Stimulated activated CD8-positive, alpha-beta memory T cell treated with anti-CD3 and anti-CD28 coated beads, Interleukin-4, amount 100 ng/mL, for 1 hour (primary cell): Measurements from ENCODE around the gene CMSS1.

Source experiments
- DNase-seq, 2 donors: peaks; one replicate each; pipeline ENCODE4 v3.0.0-alpha.2; 2020; ENCODE audit warnings: low read depth in 2 of 2, low spot score in 1 of 2

The CMSS1 gene

DNA sequence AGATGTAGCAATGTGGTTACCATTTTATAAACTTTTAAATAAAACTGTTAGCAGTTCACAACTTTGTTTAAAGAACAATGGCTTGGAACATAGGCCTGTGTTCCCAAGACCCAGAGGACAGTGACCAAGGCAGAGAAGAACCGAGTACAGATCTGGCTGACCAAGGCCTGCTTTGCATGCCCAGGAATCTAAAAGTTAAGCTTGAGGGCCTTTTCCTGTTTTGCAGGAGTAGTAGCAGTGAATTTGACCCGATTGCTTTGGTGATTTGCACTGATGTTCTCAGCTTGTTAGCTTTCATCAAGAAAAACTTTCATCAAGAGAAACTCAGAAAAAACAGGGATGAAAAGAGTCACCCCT is 286.8 kb downstream of the CMSS1 start:
- no peak for DNase-seq

DNA sequence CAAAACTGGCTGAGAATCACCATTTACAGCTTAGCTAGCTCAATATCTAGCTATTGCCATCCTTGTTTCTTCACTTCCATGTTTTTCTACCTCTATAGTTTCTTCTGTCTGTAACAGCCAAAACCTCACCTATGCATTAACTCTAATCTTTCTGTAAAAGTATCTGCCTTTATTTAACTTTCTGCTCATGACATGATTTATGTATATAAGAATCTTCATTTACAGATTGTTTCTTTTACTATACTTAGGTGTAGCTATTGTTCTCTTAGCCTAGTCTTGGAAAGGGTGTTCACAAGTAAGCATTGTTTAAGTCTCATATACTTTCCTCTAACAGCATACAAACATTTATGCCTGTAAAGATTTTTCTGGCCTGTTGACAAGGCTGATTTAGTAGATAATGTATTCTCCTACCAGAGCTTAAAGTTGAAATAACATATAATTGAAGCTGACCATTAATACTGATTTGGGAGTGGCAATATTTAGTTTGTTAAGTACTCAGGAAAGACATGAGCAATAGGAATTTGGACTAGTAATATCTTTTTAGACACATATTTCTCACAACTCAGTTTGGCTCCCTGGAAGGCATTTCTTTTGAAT is 287.3 kb downstream of the CMSS1 start:
- DNase-seq = no peak

DNA sequence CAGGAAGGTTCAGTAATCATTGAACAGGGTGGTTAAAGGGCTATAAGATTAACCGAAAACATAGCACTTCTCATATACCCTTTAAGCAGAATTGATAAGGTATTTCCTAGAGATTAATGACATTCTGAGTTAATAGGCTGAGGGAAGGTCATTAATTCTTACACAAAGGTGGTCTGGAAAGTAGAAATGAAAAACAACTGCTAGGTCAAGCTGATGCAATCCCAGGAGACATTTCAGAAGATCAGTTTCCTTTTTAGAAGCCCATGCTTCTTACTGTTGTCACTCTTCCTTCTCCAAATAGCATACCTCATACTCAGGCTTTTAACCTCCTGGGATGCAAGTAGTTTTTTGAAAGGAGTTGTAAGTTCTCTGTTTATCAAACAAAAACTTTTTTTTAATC is 287.8 kb downstream of the CMSS1 start:
- no peak for DNase-seq

DNA sequence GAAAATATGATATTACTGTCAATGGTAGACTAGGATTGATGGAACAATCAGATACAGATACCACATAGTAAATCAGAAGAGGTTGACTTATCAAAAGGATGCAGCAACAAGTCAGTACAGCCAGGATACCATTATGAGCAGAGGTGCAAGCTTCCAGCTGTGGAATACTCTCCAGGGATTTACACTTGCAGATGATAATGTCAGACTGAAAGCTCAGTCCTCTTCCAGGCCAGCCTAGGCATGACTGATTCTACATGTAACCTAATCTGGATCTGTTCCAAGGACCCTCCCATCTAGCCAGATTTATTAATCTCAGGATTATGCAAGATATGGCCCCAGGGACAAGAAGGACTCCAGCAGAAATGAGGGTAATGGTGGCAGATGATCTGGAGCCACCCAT is 288.4 kb downstream of the CMSS1 start:
- DNase-seq = no peak

DNA sequence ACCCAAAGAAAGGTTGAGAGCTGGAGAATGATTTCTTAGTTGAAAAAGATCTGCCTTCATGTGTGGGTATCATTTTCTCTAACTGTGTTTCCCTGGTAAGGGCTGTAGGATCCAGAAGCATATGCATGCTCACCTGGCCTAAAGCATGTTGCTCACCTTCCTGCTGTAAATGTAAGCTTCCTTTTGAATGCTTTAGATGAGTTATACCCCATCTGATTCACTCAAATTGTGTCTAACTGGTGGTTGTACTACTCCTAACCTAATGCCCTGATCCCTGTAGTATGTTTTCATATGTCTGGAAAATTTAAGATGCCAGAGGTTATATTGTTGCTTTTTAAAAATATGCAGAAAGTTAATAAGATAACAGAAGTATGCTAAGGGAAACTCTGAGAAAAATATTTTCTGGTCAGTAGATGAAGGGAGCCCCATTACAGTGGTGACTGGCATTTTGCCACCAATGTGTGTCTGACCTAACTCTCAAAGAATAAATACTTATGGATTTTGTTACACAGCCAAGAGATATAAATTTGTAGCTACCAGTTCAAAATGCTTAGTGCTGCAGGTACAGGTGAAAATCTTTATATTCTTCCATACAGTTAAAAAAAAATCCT is 289.0 kb downstream of the CMSS1 start:
- DNase-seq = no peak

DNA sequence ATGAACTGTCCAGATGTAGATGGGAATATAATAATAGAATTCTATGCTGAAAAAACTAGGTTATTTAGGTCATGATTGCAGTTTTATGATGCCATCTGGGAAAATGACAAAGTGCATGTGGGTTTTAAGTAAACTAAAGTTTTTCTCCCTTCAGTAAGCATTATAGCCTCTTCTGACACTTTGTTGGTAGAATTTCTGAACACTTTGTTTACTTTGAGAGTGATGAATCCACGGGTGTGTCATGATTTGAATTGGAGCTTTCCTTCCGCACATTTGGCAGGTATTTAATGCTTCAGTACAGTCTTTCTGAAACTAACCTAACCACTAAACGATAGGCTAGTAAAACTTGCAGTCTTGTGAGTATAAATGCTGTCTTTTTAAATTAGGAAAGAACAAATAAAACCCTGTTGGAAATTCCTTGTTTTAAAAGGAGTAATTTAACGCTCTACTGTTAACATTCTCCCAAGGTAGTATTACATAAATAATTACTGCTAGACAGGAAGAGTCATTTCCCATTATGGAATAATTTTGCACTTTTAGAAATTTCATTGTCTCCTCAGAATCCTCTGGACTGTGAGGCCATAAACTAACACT is 289.7 kb downstream of the CMSS1 start:
- DNase-seq = no peak

DNA sequence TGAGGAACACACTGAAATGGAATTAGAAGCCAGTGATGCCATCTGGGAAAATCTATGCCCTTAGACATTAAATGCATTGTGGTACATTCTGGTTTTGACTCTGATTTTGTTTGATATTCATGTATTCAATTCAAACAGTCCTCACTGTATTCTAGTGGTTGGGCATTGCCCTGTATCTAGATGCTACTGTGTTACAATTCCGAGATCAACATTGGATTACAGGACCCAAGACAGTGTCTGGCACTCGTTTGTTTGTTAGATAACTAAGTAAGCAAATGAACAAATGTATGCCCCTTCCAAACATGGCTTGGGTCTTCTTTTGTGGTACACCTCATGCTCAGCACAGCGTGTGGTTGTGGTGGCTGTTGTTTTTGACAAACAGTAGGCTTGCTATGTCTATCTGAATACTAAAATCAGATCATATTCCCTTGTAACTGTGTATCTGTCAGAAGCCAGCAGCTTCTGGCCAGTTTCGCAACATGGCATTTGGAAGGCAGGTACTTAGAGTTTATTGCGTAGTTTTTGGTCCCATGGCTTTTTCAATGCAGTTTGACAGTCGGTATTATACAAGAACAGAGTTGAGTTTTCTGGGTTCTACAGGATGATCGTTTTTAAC is 290.9 kb downstream of the CMSS1 start:
- DNase-seq = no peak

DNA sequence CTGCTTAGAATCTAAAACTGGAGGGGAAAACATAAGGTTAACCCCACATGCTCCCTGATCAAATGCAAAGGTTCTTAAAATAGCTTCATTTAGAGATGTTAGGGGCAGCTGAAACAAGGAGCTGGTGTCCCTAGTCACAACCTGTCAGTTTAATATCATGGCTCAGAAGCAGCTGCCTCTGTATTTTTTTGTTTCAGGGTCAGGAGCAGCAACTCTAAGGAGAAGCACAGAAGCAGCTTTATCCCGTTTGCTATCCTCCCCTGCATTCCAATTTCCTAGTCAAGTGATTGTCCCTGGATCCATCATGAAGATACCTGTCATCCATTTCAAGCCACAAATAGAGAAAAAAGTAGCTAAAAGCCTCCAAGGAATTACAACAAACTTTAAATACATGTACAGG is 292.5 kb downstream of the CMSS1 start:
- no peak for DNase-seq

DNA sequence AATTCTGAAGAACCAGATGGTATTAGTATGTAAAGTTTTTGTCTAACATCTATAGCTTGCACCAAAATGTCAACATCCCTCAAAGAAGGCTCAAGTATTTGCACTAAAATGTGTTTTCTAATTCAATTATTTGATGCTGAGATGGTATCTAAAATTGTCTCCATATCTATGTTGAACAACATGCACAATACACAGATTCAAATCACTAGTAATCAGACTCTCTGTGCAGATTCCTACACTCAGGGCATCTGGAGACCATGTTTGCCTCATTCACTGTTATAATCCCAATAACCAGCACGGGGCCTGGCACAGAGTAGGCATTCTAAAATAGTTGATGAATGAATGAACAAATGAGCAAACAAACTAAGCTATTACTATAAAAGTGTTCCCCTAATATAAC is 294.1 kb downstream of the CMSS1 start:
- DNase-seq = no peak

DNA sequence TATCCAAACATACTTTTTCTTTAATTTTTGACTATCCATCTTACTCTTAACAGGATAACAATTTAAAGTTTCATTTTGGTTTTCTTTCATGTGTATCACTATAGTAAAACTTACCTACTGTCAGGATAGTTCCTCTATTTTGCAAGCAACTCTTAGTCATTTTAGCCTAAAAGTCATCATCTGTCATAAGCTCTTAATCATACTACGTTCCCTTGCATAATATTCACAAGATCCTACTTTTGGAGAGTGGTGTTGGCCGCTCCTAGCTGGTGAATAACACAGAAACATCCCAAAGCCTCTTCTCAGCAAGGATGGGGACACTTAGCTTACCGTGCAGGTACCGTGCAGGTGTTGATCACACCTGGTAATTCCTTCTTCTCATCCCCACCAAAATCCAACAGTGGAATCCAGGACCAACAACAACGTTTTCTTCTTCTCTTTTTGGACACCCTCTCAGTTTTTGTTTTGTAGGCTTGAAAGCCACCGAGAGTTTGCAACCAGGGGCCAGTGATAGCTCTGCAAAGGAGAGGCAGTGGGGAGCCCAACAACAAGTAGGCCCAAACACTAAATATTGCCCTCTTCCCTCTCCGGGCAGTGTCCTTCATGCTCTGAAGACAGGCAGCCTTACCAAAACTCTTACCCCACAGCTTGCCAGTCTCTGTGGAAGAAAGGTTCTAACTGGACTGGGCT is 296.2 kb downstream of the CMSS1 start:
- no peak for DNase-seq

DNA sequence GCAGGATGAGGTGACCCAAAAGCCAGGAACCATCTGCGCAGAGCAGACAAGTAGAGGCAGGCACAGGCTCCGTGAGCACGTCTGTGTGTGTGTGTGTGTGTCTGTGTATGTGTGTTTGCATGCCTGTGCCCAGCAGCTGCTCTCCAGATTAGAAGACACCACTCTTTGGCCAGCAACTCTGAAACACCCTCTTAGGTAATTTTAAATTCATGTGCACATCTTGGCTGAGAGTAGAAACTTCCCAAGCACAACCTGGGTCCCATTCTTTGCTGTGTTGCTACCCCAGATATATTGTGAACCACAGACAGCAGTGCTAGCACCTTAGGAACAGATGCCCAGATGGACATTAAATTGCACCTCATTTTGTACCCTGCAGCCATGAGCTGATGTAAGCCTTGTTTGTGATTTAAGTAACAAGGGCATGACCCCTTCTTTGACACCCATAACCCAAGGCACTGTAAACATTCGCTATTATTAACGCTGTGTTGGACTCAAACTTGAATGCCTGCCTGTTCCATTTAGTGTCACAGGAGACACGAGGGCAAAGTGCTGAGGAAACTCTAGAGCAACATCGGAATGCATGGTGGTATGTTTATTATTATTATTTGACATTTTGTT is 296.9 kb downstream of the CMSS1 start, which contains the start of gene FILIP1L:
Gene FILIP1L (minus strand): TSS at position 89 of the 618 bp plus-strand sequence.
- no peak for DNase-seq

DNA sequence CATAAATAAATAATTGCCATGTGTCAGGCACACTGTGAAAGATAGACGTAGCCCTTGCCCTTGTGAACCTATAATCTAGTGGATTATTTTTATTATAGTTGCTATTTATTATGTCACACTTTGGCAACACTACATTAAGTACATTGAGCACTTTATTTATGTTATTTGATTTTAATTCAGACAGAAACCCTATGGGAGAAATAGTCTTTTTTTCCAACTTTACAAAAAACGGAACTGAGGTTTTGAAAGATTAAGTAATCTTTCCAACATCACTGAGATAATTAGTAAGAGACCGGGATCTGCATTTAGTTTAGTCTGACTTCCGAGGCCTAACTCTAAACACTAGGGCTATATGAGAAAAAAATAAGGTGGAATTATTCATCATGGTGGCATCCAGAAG is 299.4 kb downstream of the CMSS1 start:
- DNase-seq = no peak

DNA sequence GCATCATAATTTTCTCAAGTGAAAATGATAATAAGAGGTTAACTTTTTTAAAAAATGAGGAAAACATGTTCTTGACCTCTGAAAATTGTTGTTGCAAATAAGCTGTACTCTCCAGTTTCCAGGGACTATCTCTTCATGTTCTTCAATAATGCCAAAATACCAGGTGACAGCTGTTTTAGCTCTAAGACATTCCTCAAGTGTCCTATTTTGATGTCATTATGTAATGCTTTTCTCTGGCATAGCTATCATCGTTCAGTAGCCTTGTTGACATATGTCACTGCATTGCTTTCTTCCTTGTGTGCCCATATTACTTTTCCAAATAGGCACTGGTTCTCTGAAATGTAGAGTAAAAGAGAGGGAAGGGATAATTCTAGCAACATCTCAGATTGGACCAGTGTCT is 302.4 kb downstream of the CMSS1 start:
- no peak for DNase-seq

DNA sequence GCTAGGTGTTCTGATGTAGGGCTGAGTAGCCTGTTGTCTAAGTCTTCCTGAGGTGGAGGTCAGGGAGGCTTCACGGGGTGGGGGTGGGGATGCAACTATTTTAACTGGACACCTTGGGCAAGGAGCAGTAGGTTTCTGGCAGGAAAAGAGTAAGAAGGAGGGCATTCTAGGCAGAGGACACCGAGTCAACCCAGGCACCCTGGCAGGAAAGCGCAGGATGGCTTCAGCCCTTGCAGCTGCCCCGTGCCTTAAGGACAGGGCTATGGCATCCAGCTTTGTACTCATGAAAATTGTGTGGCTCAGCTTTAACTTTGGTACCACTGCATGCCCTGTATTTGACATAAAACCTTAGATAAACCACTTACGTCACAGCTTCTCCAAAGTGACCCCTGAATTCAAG is 303.0 kb downstream of the CMSS1 start:
- DNase-seq = no peak

DNA sequence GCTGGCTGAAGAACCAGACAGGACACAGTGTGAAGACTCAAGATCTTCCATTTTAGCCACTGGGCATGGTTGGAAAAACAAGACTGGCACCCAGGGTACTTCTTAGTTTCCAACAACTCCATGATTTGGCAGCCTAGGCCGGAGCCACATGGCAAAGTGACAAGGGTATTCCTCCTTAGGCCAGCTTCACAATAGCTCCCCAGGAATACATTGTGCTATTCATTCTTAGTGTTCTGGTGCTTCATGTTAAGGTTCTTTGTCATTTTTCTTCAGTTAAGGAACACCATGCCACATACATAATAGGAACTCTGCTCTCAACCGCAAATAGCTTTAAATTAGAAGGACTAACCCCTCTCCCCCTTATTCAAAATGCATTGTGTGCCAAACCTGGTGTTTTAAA is 304.7 kb downstream of the CMSS1 start:
- DNase-seq = no peak

DNA sequence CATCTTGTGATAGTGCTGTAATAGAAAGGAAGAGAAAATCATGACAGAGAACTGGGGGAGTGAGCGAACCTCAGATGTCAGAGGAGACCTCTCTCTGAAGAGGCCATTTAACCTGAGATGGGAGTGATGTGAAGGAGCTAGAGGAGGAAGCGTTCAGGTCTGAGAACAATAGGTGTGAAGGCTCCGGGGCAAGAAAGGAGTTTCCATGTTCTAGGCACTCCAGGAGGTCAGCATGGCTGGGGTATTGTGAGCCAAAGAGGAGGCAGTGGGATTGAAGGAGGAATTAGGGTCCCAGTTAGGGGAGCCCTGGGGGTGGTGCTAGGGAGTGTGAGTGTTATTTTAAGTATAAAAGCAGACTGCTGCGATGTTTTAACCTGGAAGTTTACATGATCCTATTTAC is 305.4 kb downstream of the CMSS1 start:
- no peak for DNase-seq

DNA sequence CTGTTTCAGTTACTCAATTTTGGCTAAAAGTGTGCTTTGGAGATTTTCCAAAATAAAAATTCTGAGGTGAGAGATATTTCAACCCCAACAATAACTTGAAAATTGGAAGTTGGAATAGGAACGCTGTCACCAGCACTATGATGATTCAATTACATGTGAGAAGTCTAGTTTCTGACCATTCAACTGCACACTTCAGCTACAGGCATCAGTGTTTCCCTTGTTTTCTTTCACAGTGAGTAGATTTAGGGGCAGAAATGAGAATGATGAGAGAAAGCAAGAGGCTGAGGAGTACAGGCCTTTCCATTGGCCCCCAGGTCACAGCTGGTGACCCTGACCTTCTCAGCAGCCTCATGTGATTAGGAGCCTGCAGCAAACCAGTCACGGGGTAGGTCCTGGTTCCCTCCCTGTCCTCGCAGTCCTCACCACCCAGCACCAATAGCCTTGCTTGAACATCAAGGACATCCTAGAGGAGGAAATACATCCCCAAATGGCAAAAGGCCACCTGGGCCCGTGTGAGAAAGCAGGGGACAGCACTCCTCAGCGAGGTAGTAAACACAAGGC is 306.6 kb downstream of the CMSS1 start:
- no peak for DNase-seq

DNA sequence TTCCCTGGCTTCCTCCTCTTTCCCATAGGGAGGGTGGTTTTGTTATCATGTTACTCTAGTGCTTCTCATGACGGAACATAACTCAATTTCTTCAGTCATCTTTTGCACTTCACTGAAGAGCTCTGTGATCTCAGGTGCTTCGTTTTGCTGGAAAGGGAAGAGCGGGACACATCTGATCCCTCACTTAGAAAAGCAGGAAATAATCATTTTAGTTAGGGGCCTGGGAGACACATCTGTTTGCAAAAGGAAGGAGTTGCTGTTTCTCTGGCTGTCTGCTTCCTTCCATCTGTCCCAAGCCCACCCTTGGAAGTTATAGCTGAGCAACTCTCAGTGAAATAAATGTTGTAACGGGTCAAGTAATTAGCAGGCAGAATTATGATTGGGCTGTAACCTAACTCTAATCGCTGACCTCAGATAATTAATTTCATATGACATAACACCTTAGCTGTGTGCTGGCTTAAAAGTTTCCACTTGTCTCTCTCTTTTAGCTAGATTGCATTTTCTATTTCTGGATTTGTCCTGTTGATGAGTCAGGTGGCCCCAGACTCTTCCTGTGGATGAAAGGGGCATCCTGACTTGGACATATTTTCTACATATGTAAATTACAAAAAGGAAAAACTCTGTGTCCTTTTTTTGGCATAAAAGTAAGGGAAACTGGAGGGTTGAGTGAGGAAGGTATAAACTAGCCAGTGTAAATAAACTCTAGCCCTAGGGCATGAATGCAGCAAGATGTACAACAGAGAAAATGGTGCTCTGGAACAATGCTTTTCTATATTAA is 307.7 kb downstream of the CMSS1 start:
- no peak for DNase-seq

DNA sequence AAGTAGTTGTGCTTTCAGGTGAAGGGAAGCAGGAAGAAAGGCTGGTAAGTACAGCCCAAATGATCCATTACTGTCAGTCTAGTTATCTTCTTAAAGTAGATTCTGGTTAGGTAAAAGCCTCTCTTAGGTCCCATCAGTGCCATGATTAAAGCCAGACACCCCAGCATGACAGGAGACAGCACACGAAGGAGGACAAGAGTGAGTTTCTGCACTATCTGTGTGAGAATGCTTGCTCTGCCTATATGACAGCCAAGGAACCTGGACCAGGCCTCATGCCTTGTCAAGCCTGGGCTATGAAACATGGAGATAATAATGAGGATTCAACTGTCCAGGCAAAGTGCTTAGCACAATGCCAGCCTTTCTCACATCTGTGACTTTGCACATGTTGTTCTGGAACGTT is 310.1 kb downstream of the CMSS1 start:
- no peak for DNase-seq

DNA sequence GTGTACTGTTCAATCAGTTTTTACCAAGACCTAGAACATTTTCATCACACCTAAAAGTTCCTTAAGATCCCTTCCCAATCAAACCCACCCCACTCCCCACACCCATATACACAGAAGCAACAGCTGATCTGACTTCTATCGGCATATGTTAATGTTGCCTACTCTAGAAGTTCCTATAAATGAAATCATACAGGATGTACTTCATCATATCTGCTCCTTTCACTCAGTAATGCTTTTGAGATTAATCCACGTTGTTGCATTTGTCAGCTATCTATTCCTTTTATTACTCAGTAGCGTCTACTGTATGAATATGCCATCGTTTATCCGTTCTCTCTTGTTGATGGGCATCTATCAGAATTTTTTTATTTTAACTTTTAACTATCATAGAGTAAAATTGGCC is 310.9 kb downstream of the CMSS1 start:
- no peak for DNase-seq

DNA sequence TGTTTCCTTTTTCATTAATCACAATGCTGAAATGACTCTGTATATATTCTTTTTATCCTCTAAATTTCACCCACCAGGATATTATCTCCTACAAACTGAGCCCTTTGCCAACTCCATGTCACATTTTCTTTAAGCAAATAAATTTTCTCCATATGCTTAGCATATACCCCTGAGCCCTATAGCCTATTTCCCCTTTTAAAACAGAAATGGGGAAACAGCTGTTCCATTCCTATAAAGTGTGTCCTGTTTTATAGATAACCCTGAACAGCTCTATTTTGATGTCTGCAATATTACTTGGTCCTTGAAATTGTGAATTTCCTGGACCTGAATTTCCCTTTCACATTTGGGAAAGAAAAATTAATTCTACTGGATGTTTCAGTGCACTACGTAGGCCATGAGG is 312.3 kb downstream of the CMSS1 start:
- DNase-seq = no peak
